ENCODE results near the gene ISCA2.

ISCA2 gene

DNA sequence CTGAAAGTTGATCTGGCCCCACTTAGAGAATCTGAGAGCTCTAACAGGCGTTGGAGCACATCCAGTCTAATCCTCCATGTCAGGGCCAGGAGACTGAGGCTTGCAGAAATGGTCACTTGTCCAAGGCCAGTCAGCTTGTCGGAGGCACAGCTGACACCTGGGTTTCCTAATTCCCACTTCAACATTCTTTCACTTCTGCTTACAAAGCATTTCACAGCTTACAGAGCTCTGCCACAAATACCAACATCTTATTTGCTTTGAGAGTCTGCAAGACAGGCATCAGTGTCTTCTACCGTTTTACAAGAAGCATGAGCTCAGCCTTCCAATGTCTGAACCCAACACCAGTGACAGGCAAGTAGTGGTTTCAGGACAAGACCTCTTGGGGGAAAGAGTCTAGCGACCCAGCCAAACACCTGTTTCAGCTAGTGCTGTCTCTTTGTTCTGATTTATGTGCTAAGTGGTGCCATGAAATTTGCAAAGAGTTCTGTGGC is 31.8 kb downstream of the ISCA2 start:
- no peak overlapping the region for H3K9ac ChIP-seq (ENCODE audit: low read length)
- H3K79me2 ChIP-seq (ENCODE audit: low read length) = no peaks in the 10 kb centered on the region
- no peaks in the 10 kb centered on the region for H3F3A ChIP-seq (ENCODE audit: insufficient read depth, low read length)
- H3K4me1 ChIP-seq (ENCODE audit: low read length) = peaks cover 15% of the 10 kb centered on the region
- no peaks in the 10 kb centered on the region for H3K9me2 ChIP-seq (replicated peaks; ENCODE audit: insufficient read depth, low read length)
- no peak overlapping the region for H3K4me2 ChIP-seq (ENCODE audit: low read depth, low read length)
- H2AFZ ChIP-seq (ENCODE audit: low read length) = no peak overlapping the region
- H4K20me1 ChIP-seq (ENCODE audit: insufficient read depth, low read length) = no peaks in the 10 kb centered on the region
- no peaks in the 10 kb centered on the region for H3K9me3 ChIP-seq (replicated peaks; ENCODE audit: insufficient read depth, low read length)
- no peaks in the 10 kb centered on the region for H3K36me3 ChIP-seq (replicated peaks; ENCODE audit: insufficient read depth, low read length)
- no peak overlapping the region for H3K4me3 ChIP-seq (ENCODE audit: low read length)
- DNase-seq = peak; percentile 10
- no peak for TF ChIP-seq EZH2 (optimal IDR thresholded peaks at IDR 0.05; ENCODE audit: low read depth, low read length)
- TF ChIP-seq, protein P1, sequence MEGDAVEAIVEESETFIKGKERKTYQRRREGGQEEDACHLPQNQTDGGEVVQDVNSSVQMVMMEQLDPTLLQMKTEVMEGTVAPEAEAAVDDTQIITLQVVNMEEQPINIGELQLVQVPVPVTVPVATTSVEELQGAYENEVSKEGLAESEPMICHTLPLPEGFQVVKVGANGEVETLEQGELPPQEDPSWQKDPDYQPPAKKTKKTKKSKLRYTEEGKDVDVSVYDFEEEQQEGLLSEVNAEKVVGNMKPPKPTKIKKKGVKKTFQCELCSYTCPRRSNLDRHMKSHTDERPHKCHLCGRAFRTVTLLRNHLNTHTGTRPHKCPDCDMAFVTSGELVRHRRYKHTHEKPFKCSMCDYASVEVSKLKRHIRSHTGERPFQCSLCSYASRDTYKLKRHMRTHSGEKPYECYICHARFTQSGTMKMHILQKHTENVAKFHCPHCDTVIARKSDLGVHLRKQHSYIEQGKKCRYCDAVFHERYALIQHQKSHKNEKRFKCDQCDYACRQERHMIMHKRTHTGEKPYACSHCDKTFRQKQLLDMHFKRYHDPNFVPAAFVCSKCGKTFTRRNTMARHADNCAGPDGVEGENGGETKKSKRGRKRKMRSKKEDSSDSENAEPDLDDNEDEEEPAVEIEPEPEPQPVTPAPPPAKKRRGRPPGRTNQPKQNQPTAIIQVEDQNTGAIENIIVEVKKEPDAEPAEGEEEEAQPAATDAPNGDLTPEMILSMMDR (IDR thresholded peaks at IDR 0.05; ENCODE audit: low read length) = no peak
- no peak for TF ChIP-seq EZH2phosphoT487 (IDR thresholded peaks at IDR 0.05; ENCODE audit: low read length)
- H3K27ac ChIP-seq (ENCODE audit: low read length) = no peak overlapping the region
- peaks cover 12% of the 10 kb centered on the region for H3K27me3 ChIP-seq (replicated peaks; ENCODE audit: insufficient read depth, low read length)

DNA sequence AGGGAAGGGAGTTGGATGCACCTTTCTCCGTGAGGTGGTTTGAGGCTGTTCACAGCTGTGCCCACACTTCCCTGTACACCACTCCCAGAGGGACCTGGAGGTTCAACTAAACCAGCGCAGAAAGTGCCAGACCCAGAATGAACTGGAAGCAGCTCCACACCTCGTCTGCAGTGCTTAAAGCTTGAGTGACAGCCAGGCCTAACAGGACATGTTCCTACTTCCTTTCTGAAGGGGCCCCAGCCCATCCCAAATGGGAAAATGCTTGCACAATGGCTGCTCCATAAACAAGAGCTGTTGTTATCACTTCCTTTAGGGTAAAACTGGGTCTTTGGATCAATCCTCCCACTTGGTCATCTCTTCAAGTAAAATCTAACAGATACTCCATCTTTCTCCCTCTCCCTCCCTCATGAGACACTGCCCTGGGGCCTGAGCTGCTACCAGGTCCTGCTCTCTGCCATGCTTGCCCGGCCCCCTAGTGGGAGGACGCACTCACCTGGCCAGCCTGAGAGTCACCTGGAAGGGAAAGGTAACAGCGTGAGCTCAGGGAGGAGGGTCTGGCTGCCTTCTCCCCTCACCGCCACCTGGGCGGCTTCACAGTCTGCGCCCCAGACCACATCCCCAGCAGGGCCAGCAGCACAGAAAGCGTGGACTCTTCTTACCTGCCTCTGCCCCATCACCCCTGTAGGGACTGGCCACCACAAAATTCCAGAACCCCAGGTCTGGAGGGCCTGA is 33.5 kb downstream of the ISCA2 start:
- no peak overlapping the region for H3K4me2 ChIP-seq (ENCODE audit: low read depth, low read length)
- no peak overlapping the region for H3K27ac ChIP-seq (ENCODE audit: low read length)
- no peak overlapping the region for H2AFZ ChIP-seq (ENCODE audit: low read length)
- H3K9me3 ChIP-seq (replicated peaks; ENCODE audit: insufficient read depth, low read length) = no peaks in the 10 kb centered on the region
- H3F3A ChIP-seq (ENCODE audit: insufficient read depth, low read length) = no peaks in the 10 kb centered on the region
- no peaks in the 10 kb centered on the region for H3K36me3 ChIP-seq (replicated peaks; ENCODE audit: insufficient read depth, low read length)
- no peaks in the 10 kb centered on the region for H3K79me2 ChIP-seq (ENCODE audit: low read length)
- H3K9me2 ChIP-seq (replicated peaks; ENCODE audit: insufficient read depth, low read length) = no peaks in the 10 kb centered on the region
- H4K20me1 ChIP-seq (ENCODE audit: insufficient read depth, low read length) = no peaks in the 10 kb centered on the region
- TF ChIP-seq EZH2 (optimal IDR thresholded peaks at IDR 0.05; ENCODE audit: low read depth, low read length) (no peak), EZH2phosphoT487 (IDR thresholded peaks at IDR 0.05; ENCODE audit: low read length) (no peak)
- TF ChIP-seq, protein P1 (IDR thresholded peaks at IDR 0.05; ENCODE audit: low read length) = no peak
- H3K4me1 ChIP-seq (ENCODE audit: low read length) = peaks cover 15% of the 10 kb centered on the region
- no peak overlapping the region for H3K4me3 ChIP-seq (ENCODE audit: low read length)
- no peak for DNase-seq
- H3K9ac ChIP-seq (ENCODE audit: low read length) = no peak overlapping the region
- peaks cover 6% of the 10 kb centered on the region; the same call in 1 of the 2 replicates for H3K27me3 ChIP-seq (replicated peaks; ENCODE audit: insufficient read depth, low read length)

DNA sequence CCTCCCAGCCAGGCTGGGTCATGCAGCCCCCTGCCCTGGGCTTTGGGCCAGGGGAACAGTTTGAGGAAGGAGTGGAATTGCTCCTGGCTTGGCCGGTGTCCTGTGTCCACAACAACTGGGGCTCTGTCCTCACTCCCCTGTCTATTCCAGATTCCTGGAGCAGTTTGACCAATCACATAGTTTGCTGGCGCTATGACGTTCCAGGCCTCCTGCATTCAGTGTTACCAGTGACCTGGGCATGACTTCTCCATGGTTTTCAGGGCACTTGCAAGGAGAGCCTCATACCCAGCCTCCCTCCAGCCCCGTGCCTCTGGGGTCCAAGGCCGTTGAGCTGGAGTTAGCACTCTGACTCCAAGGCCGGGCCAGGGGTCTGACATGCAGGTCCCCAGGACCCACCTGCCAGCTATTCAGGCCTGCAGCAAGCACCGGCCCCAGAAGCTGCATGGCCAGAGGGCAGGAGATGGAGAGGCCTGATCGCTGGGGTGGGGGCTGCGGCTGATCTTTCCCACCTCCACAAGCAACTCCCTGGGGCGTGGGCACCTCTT is 34.2 kb downstream of the ISCA2 start:
- no peaks in the 10 kb centered on the region for H3K27me3 ChIP-seq (replicated peaks; ENCODE audit: insufficient read depth, low read length)
- no peak overlapping the region for H2AFZ ChIP-seq (ENCODE audit: low read length)

More for the DNA sequence above, 34.2 kb downstream of the ISCA2 start:
- TF ChIP-seq, protein P1 (IDR thresholded peaks at IDR 0.05; ENCODE audit: low read length) = no peak
- TF ChIP-seq EZH2 (optimal IDR thresholded peaks at IDR 0.05; ENCODE audit: low read depth, low read length) (no peak), EZH2phosphoT487 (IDR thresholded peaks at IDR 0.05; ENCODE audit: low read length) (no peak)
- H3K9me3 ChIP-seq (replicated peaks; ENCODE audit: insufficient read depth, low read length) = no peaks in the 10 kb centered on the region
- H3F3A ChIP-seq (ENCODE audit: insufficient read depth, low read length) = no peaks in the 10 kb centered on the region
- H3K4me1 ChIP-seq (ENCODE audit: low read length) = peaks cover 15% of the 10 kb centered on the region
- H3K9me2 ChIP-seq (replicated peaks; ENCODE audit: insufficient read depth, low read length) = no peaks in the 10 kb centered on the region
- H3K27ac ChIP-seq (ENCODE audit: low read length) = no peak overlapping the region
- H3K36me3 ChIP-seq (replicated peaks; ENCODE audit: insufficient read depth, low read length) = no peaks in the 10 kb centered on the region
- no peaks in the 10 kb centered on the region for H4K20me1 ChIP-seq (ENCODE audit: insufficient read depth, low read length)
- H3K79me2 ChIP-seq (ENCODE audit: low read length) = no peaks in the 10 kb centered on the region
- H3K4me3 ChIP-seq (ENCODE audit: low read length) = no peak overlapping the region
- no peak overlapping the region for H3K9ac ChIP-seq (ENCODE audit: low read length)
- no peak overlapping the region for H3K4me2 ChIP-seq (ENCODE audit: low read depth, low read length)
- DNase-seq = no peak
